ENCODE measurements around the gene ECPAS.

The ECPAS gene

GRCh38 chr9:111438541-111439235, 45.5 kb downstream of the ECPAS start:
- no peak overlapping the region for H3K9ac ChIP-seq (ENCODE audit: low read length)
- no peaks in the 10 kb centered on the region for H3K27me3 ChIP-seq (ENCODE audit: control insufficient read depth in 1 of 2, insufficient read depth in 2 of 2, low read length in 2 of 2)
- H3K36me3 ChIP-seq (ENCODE audit: insufficient read depth, low read length): peaks cover 35% of the 10 kb centered on the region
- H3K27ac ChIP-seq (ENCODE audit: low read depth, low read length): no peak overlapping the region
- H3K9me3 ChIP-seq (ENCODE audit: low read length): no peaks in the 10 kb centered on the region
- H3K4me3 ChIP-seq (ENCODE audit: low read depth in 1 of 2, low read length in 2 of 2): no peak overlapping the region
- H3K4me1 ChIP-seq (ENCODE audit: insufficient read depth, low read length): no peaks in the 10 kb centered on the region

- no peaks in the 10 kb centered on the region for H3K9me3 ChIP-seq (ENCODE audit: low read length)
- no peaks in the 10 kb centered on the region for H3K4me1 ChIP-seq (ENCODE audit: insufficient read depth, low read length)
- no peak overlapping the region for H3K9ac ChIP-seq (ENCODE audit: low read length)
- H3K27me3 ChIP-seq (ENCODE audit: control insufficient read depth in 1 of 2, insufficient read depth in 2 of 2, low read length in 2 of 2): no peaks in the 10 kb centered on the region
- H3K27ac ChIP-seq (ENCODE audit: low read depth, low read length): no peak overlapping the region
- H3K4me3 ChIP-seq (ENCODE audit: low read depth in 1 of 2, low read length in 2 of 2): no peak overlapping the region
- peaks cover 43% of the 10 kb centered on the region for H3K36me3 ChIP-seq (ENCODE audit: insufficient read depth, low read length)
Observed at GRCh38 chr9:111436571-111436970, 47.6 kb downstream of the ECPAS start.

- Histone ChIP-seq H3K27me3 (ENCODE audit: control insufficient read depth in 1 of 2, insufficient read depth in 2 of 2, low read length in 2 of 2) (no peaks in the 10 kb centered on the region), H3K36me3 (ENCODE audit: insufficient read depth, low read length) (peaks cover 31% of the 10 kb centered on the region), H3K27ac (ENCODE audit: low read depth, low read length) (no peak overlapping the region), H3K4me1 (ENCODE audit: insufficient read depth, low read length) (no peaks in the 10 kb centered on the region), H3K4me3 (ENCODE audit: low read depth in 1 of 2, low read length in 2 of 2) (no peak overlapping the region), H3K9ac (ENCODE audit: low read length) (no peak overlapping the region), H3K9me3 (ENCODE audit: low read length) (no peaks in the 10 kb centered on the region)
Observed at GRCh38 chr9:111433082-111433481, 51.1 kb downstream of the ECPAS start.

GRCh38 chr9:111431684-111432083, 52.5 kb downstream of the ECPAS start:
- Histone ChIP-seq H3K4me3 (ENCODE audit: low read depth in 1 of 2, low read length in 2 of 2) (no peak overlapping the region), H3K27me3 (ENCODE audit: control insufficient read depth in 1 of 2, insufficient read depth in 2 of 2, low read length in 2 of 2) (no peaks in the 10 kb centered on the region), H3K4me1 (ENCODE audit: insufficient read depth, low read length) (no peaks in the 10 kb centered on the region), H3K9ac (ENCODE audit: low read length) (no peak overlapping the region), H3K27ac (ENCODE audit: low read depth, low read length) (no peak overlapping the region), H3K9me3 (ENCODE audit: low read length) (no peaks in the 10 kb centered on the region), H3K36me3 (ENCODE audit: insufficient read depth, low read length) (peaks cover 26% of the 10 kb centered on the region)

GRCh38 chr9:111429175-111429574, 55.0 kb downstream of the ECPAS start:
- H3K9me3 ChIP-seq (ENCODE audit: low read length): no peaks in the 10 kb centered on the region
- H3K4me1 ChIP-seq (ENCODE audit: insufficient read depth, low read length): no peaks in the 10 kb centered on the region
- peaks cover 23% of the 10 kb centered on the region for H3K36me3 ChIP-seq (ENCODE audit: insufficient read depth, low read length)
- no peak overlapping the region for H3K9ac ChIP-seq (ENCODE audit: low read length)
- no peaks in the 10 kb centered on the region for H3K27me3 ChIP-seq (ENCODE audit: control insufficient read depth in 1 of 2, insufficient read depth in 2 of 2, low read length in 2 of 2)
- H3K27ac ChIP-seq (ENCODE audit: low read depth, low read length): no peak overlapping the region
- H3K4me3 ChIP-seq (ENCODE audit: low read depth in 1 of 2, low read length in 2 of 2): no peak overlapping the region

- Histone ChIP-seq H3K4me1 (ENCODE audit: insufficient read depth, low read length) (no peaks in the 10 kb centered on the region), H3K27me3 (ENCODE audit: control insufficient read depth in 1 of 2, insufficient read depth in 2 of 2, low read length in 2 of 2) (no peaks in the 10 kb centered on the region), H3K27ac (ENCODE audit: low read depth, low read length) (no peak overlapping the region), H3K4me3 (ENCODE audit: low read depth in 1 of 2, low read length in 2 of 2) (no peak overlapping the region), H3K36me3 (ENCODE audit: insufficient read depth, low read length) (peaks cover 26% of the 10 kb centered on the region), H3K9ac (ENCODE audit: low read length) (no peak overlapping the region), H3K9me3 (ENCODE audit: low read length) (no peaks in the 10 kb centered on the region)
Observed at GRCh38 chr9:111427186-111427585, 57.0 kb downstream of the ECPAS start.

GRCh38 chr9:111423389-111423788, 60.8 kb downstream of the ECPAS start:
- Histone ChIP-seq H3K9me3 (ENCODE audit: low read length) (no peaks in the 10 kb centered on the region), H3K4me3 (ENCODE audit: low read depth in 1 of 2, low read length in 2 of 2) (no peak overlapping the region), H3K27ac (ENCODE audit: low read depth, low read length) (no peak overlapping the region), H3K9ac (ENCODE audit: low read length) (no peak overlapping the region), H3K27me3 (ENCODE audit: control insufficient read depth in 1 of 2, insufficient read depth in 2 of 2, low read length in 2 of 2) (no peaks in the 10 kb centered on the region), H3K4me1 (ENCODE audit: insufficient read depth, low read length) (no peaks in the 10 kb centered on the region), H3K36me3 (ENCODE audit: insufficient read depth, low read length) (peaks cover 39% of the 10 kb centered on the region)

- no peaks in the 10 kb centered on the region for H3K27me3 ChIP-seq (ENCODE audit: control insufficient read depth in 1 of 2, insufficient read depth in 2 of 2, low read length in 2 of 2)
- H3K4me1 ChIP-seq (ENCODE audit: insufficient read depth, low read length): no peaks in the 10 kb centered on the region
- H3K9me3 ChIP-seq (ENCODE audit: low read length): no peaks in the 10 kb centered on the region
- no peak overlapping the region for H3K27ac ChIP-seq (ENCODE audit: low read depth, low read length)
- peaks cover 54% of the 10 kb centered on the region for H3K36me3 ChIP-seq (ENCODE audit: insufficient read depth, low read length)
- no peak overlapping the region for H3K4me3 ChIP-seq (ENCODE audit: low read depth in 1 of 2, low read length in 2 of 2)
- no peak overlapping the region for H3K9ac ChIP-seq (ENCODE audit: low read length)
Observed at GRCh38 chr9:111414406-111414805, 69.8 kb downstream of the ECPAS start.

- H3K27ac ChIP-seq (ENCODE audit: low read depth, low read length): no peak overlapping the region
- H3K9me3 ChIP-seq (ENCODE audit: low read length): no peaks in the 10 kb centered on the region
- no peaks in the 10 kb centered on the region for H3K27me3 ChIP-seq (ENCODE audit: control insufficient read depth in 1 of 2, insufficient read depth in 2 of 2, low read length in 2 of 2)
- H3K4me3 ChIP-seq (ENCODE audit: low read depth in 1 of 2, low read length in 2 of 2): no peak overlapping the region
- no peak overlapping the region for H3K9ac ChIP-seq (ENCODE audit: low read length)
- H3K36me3 ChIP-seq (ENCODE audit: insufficient read depth, low read length): peaks cover 54% of the 10 kb centered on the region
- H3K4me1 ChIP-seq (ENCODE audit: insufficient read depth, low read length): no peaks in the 10 kb centered on the region
Observed at GRCh38 chr9:111413996-111414395, 70.2 kb downstream of the ECPAS start.

- no peaks in the 10 kb centered on the region for H3K4me1 ChIP-seq (ENCODE audit: insufficient read depth, low read length)
- H3K36me3 ChIP-seq (ENCODE audit: insufficient read depth, low read length): peaks cover 64% of the 10 kb centered on the region
- H3K27me3 ChIP-seq (ENCODE audit: control insufficient read depth in 1 of 2, insufficient read depth in 2 of 2, low read length in 2 of 2): no peaks in the 10 kb centered on the region
- H3K9me3 ChIP-seq (ENCODE audit: low read length): no peaks in the 10 kb centered on the region
- no peak overlapping the region for H3K27ac ChIP-seq (ENCODE audit: low read depth, low read length)
- H3K4me3 ChIP-seq (ENCODE audit: low read depth in 1 of 2, low read length in 2 of 2): no peak overlapping the region
- H3K9ac ChIP-seq (ENCODE audit: low read length): no peak overlapping the region
Observed at GRCh38 chr9:111412280-111412679, 71.9 kb downstream of the ECPAS start.

GRCh38 chr9:111411266-111411665, 72.9 kb downstream of the ECPAS start:
- Histone ChIP-seq H3K27me3 (ENCODE audit: control insufficient read depth in 1 of 2, insufficient read depth in 2 of 2, low read length in 2 of 2) (no peaks in the 10 kb centered on the region), H3K9ac (ENCODE audit: low read length) (no peak overlapping the region), H3K27ac (ENCODE audit: low read depth, low read length) (no peak overlapping the region), H3K4me1 (ENCODE audit: insufficient read depth, low read length) (no peaks in the 10 kb centered on the region), H3K9me3 (ENCODE audit: low read length) (no peaks in the 10 kb centered on the region), H3K36me3 (ENCODE audit: insufficient read depth, low read length) (peaks cover 56% of the 10 kb centered on the region), H3K4me3 (ENCODE audit: low read depth in 1 of 2, low read length in 2 of 2) (no peak overlapping the region)

- peaks cover 54% of the 10 kb centered on the region for H3K36me3 ChIP-seq (ENCODE audit: insufficient read depth, low read length)
- H3K9ac ChIP-seq (ENCODE audit: low read length): no peak overlapping the region
- H3K27ac ChIP-seq (ENCODE audit: low read depth, low read length): no peak overlapping the region
- H3K27me3 ChIP-seq (ENCODE audit: control insufficient read depth in 1 of 2, insufficient read depth in 2 of 2, low read length in 2 of 2): no peaks in the 10 kb centered on the region
- H3K4me1 ChIP-seq (ENCODE audit: insufficient read depth, low read length): no peaks in the 10 kb centered on the region
- no peak overlapping the region for H3K4me3 ChIP-seq (ENCODE audit: low read depth in 1 of 2, low read length in 2 of 2)
- H3K9me3 ChIP-seq (ENCODE audit: low read length): peaks cover 7% of the 10 kb centered on the region
Observed at GRCh38 chr9:111407813-111408212, 76.4 kb downstream of the ECPAS start.

All from muscle layer of colon (tissue), 2 donors.